HCT116 (cell line): ENCODE data around the gene C1QTNF12. TPM values are rescaled to one million over a fixed set of nuclear protein-coding genes. Genes with fewer than 3 reads are reported as not detected.

Experiments
- ATAC-seq: fragments of 200-7000 bp; cut with Tn5 transposase; 2 replicates; pipeline ENCODE4 v1.9.1; 2020; ENCODE audit warnings: mild to moderate bottlenecking, moderate library complexity
- BruUV-seq: library from RNA; stranded (reverse); fragments of 400-500 nt; replicated peaks from 2 replicates; lab custom pipeline; 2021; lab: Mats Ljungman, UMichigan
- CTCF ChIA-PET: fragments of 300-600 bp; sonication (Branson Sonifier 250); formaldehyde crosslinking; loops from one replicate; lab custom pipeline; 2021; ENCODE audit warnings: antibody characterized with exemption; lab: Charles Lee
- POLR2A ChIA-PET: fragments of 300-600, 350-600 bp; sonication (Branson Sonifier 250); formaldehyde crosslinking; loops from one replicate; lab custom pipeline; 2021; ENCODE audit warnings: antibody characterized with exemption; lab: Charles Lee
- RAD21 ChIA-PET, 2 experiments: fragments of 300-600 bp; sonication (Branson Sonifier 250); formaldehyde crosslinking; loops; one replicate each; lab custom pipeline; 2023; ENCODE audit warnings: low total read pairs in 2 of 2; ENCODE audit not compliant: uncharacterized antibody in 2 of 2, unreplicated experiment in 2 of 2, low non-redundant PET in 1 of 2; lab: Charles Lee
- DNase-seq: peaks from one replicate; pipeline ENCODE4 v3.0.0-alpha.2; 2010; ENCODE audit warnings: low read depth, low spot score
- H2AFZ ChIP-seq: fragments of 200-600 bp; shearing (Covaris generic), sonication (generic); 2 replicates; pipeline ENCODE4 v1.6.1; 2017; ENCODE audit warnings: low read depth, mixed run types, mixed read lengths, antibody characterized with exemption, low read length; ENCODE audit not compliant: poor library complexity, severe bottlenecking
- H3K27ac ChIP-seq: 2 replicates; pipeline ENCODE4 v1.5.1; 2012; ENCODE audit warnings: low read depth, low read length
- H3K27me3 ChIP-seq: fragments of 200-600 bp; sonication (generic); 2 replicates; pipeline ENCODE4 v1.6.1; 2016; ENCODE audit warnings: mixed run types, low read length, mixed read lengths; ENCODE audit not compliant: insufficient read depth
- H3K36me3 ChIP-seq, 2 experiments: fragments of 200-500 bp in 1 of 2; fragments of 200-600 bp in 1 of 2; sonication (Bioruptor generic) in 1 of 2; sonication (generic) in 1 of 2; 2 replicates each; pipeline versions ENCODE4 v1.5.1 to v1.6.1; 2014 to 2016; ENCODE audit warnings: low read length in 2 of 2, inconsistent platforms in 1 of 2, mixed read lengths in 1 of 2, mixed run types in 1 of 2; ENCODE audit not compliant: insufficient read depth in 2 of 2, control insufficient read depth in 1 of 2
- H3K4me1 ChIP-seq, 2 experiments: fragments of 200-600 bp in 1 of 2; sonication (generic) in 1 of 2; 2 replicates each; pipeline versions ENCODE4 v1.5.1 to v1.6.1; 2012 to 2017; ENCODE audit warnings: low read length in 2 of 2, inconsistent platforms in 1 of 2, mild to moderate bottlenecking in 1 of 2, mixed read lengths in 1 of 2, mixed run types in 1 of 2, moderate library complexity in 1 of 2; ENCODE audit not compliant: insufficient read depth in 2 of 2, control insufficient read depth in 1 of 2
- H3K4me2 ChIP-seq: fragments of 200-600 bp; sonication (generic); 2 replicates; pipeline ENCODE4 v1.6.1; 2017; ENCODE audit warnings: mixed run types, low read length, mixed read lengths
- H3K4me3 ChIP-seq, 2 experiments: fragments of 200-600 bp in 1 of 2; sonication (generic) in 1 of 2; replicated peaks in 1 of 2; 2 replicates each; pipeline ENCODE4 v1.5.1; 2011 to 2016; ENCODE audit warnings: low read length in 2 of 2, control low read depth in 1 of 2, low read depth in 1 of 2, mild to moderate bottlenecking in 1 of 2, mixed read lengths in 1 of 2, mixed run types in 1 of 2
- H3K79me2 ChIP-seq: fragments of 200-600 bp; sonication (generic); 2 replicates; pipeline ENCODE4 v1.6.1; 2017; ENCODE audit warnings: mild to moderate bottlenecking, mixed run types, low read length, moderate library complexity, mixed read lengths; ENCODE audit not compliant: insufficient read depth
- H3K9ac ChIP-seq: fragments of 200-600 bp; sonication (generic); 2 replicates; pipeline ENCODE4 v1.6.1; 2016; ENCODE audit warnings: low read length, mixed read lengths
- H3K9me2 ChIP-seq: fragments of 200-600 bp; sonication (generic), shearing (Covaris generic); 2 replicates; pipeline ENCODE4 v1.6.1; 2017; ENCODE audit warnings: mixed run types, mild to moderate bottlenecking, moderate library complexity; ENCODE audit not compliant: insufficient read depth
- H3K9me3 ChIP-seq, 2 experiments: fragments of 200-500 bp in 1 of 2; fragments of 200-600 bp in 1 of 2; sonication (Bioruptor generic) in 1 of 2; sonication (generic) in 1 of 2; 2 replicates each; pipeline ENCODE4 v1.6.1; 2014 to 2017; ENCODE audit warnings: low read length in 2 of 2, mixed read lengths in 2 of 2, inconsistent platforms in 1 of 2, low read depth in 1 of 2, mild to moderate bottlenecking in 1 of 2, mixed run types in 1 of 2, moderate library complexity in 1 of 2; ENCODE audit not compliant: control insufficient read depth in 1 of 2, insufficient read depth in 1 of 2
- H4K20me1 ChIP-seq: fragments of 200-600 bp; sonication (generic), shearing (Covaris generic); 2 replicates; pipeline ENCODE4 v1.6.1; 2017; ENCODE audit warnings: mixed run types, mild to moderate bottlenecking, moderate library complexity; ENCODE audit not compliant: insufficient read depth
- CEBPB ChIP-seq: IDR thresholded peaks from 2 replicates; pipeline ENCODE4 v1.6.1; 2012; ENCODE audit warnings: low read depth
- POLR2A ChIP-seq: IDR thresholded peaks from 2 replicates; pipeline ENCODE4 v1.7.0; 2011; ENCODE audit warnings: borderline replicate concordance; ENCODE audit not compliant: insufficient read depth, insufficient read length; ENCODE audit errors: extremely low read depth
- POLR2AphosphoS5 ChIP-seq: IDR thresholded peaks from 2 replicates; pipeline ENCODE4 v1.6.1; 2011; ENCODE audit warnings: mild to moderate bottlenecking, low read depth, low read length, moderate library complexity
- RAD21 ChIP-seq: IDR thresholded peaks from 2 replicates; pipeline ENCODE4 v1.6.1; 2012; ENCODE audit warnings: low read depth, mild to moderate bottlenecking
- SP1 ChIP-seq: IDR thresholded peaks from 2 replicates; pipeline ENCODE4 v1.6.1; 2012; ENCODE audit warnings: low read depth
- TCF7L2 ChIP-seq: IDR thresholded peaks from 2 replicates; pipeline ENCODE4 v1.7.0; 2011; ENCODE audit warnings: borderline replicate concordance, inconsistent platforms; ENCODE audit not compliant: insufficient read depth, insufficient read length; ENCODE audit errors: extremely low read depth
- YY1 ChIP-seq: IDR thresholded peaks from 2 replicates; pipeline ENCODE4 v1.6.1; 2011; ENCODE audit warnings: low read length, low read depth, moderate library complexity, mild to moderate bottlenecking; ENCODE audit not compliant: insufficient replicate concordance; ENCODE audit errors: extremely low read depth
- intact Hi-C: fragments of 100-400 bp; cut with micrococcal nuclease; formaldehyde crosslinking; loops from 2 replicates; pipeline ENCODE4 v1.10.0; 2022
- total RNA-seq: library from RNA; stranded (reverse); gene quantifications from one replicate; pipeline ENCODE4 v1.2.1, GENCODE V29; 2021; ENCODE audit not compliant: unreplicated experiment
- TF ChIP-seq, protein P1 (sequence below): IDR thresholded peaks from 2 replicates; pipeline ENCODE4 v1.6.1; 2011; ENCODE audit warnings: mild to moderate bottlenecking, low read length, moderate library complexity; ENCODE audit not compliant: insufficient replicate concordance; ENCODE audit errors: extremely low read depth
- TF ChIP-seq, protein P2 (sequence below): IDR thresholded peaks from 2 replicates; pipeline ENCODE4 v1.6.1; 2012; ENCODE audit warnings: low read depth
- TF ChIP-seq, protein P3 (sequence below): IDR thresholded peaks from 2 replicates; pipeline ENCODE4 v1.6.1; 2012

The C1QTNF12 gene
- total RNA-seq, 1 experiment from 2014 or later: 6.9 TPM

DNA sequence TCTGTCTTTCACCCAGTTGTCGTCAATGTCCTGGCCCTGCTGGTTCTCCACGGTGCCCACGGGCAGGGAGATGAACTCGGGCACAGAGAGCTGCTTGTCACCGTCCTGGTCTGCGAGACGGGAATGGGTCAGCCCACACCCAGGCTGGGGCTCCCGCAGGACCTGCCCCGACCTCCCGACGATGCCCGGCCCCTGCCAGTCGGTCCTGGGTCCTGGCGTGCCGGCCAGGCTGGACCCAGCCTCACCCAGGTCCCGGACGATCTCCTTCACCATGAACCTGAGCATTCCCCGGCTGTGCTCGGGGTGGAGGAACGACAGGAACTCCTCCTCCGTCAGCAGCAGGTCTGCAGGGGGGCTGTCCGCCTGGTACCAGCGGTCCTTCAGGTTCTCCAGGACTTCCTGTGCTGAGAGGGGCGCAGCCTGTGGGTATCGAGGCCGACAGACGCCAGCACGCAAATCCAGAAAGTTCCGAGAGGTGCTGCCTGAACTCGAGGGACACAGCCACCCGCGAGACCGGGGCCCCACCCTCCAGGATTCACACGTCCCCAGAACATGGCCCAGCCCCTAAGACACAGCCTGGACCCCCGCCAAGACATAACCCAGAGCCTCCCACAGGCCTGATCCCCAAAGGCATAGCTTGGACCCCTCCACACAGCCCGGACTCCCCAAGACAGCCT lies 27.9 kb downstream of the C1QTNF12 start:
- Histone ChIP-seq H3K36me3 (peaks cover 20 to 25% of the 10 kb centered on the region in 2 experiments; a peak in 3 of 4 replicates), H2AFZ (no peak overlapping the region), H3K4me2 (no peak overlapping the region), H3K27me3 (no peaks in the 10 kb centered on the region), H4K20me1 (no peaks in the 10 kb centered on the region), H3K4me1 (peaks cover 0 to 7% of the 10 kb centered on the region in 2 experiments; a peak in 2 of 4 replicates), H3K27ac (peak overlapping the region; percentile 11; the same call in 1 of the 2 replicates), H3K4me3 (no peak overlapping the region), H3K79me2 (0 out of 2 replicates have a peak, but pooled peaks cover 7% of the 10 kb centered on the region), H3K9me2 (no peaks in the 10 kb centered on the region), H3K9ac (no peak overlapping the region), H3K9me3 (no peaks in the 10 kb centered on the region)
- RAD21 ChIA-PET: no interaction called here
- CTCF ChIA-PET: no interaction called here
- POLR2A ChIA-PET: no interaction called here
- intact Hi-C loops: no loop called here
- ATAC-seq (no peak), DNase-seq (no peak)
- TF ChIP-seq SP1: no peak
- no peak for TF ChIP-seq POLR2A
- no TSS peak for BruUV-seq

DNA sequence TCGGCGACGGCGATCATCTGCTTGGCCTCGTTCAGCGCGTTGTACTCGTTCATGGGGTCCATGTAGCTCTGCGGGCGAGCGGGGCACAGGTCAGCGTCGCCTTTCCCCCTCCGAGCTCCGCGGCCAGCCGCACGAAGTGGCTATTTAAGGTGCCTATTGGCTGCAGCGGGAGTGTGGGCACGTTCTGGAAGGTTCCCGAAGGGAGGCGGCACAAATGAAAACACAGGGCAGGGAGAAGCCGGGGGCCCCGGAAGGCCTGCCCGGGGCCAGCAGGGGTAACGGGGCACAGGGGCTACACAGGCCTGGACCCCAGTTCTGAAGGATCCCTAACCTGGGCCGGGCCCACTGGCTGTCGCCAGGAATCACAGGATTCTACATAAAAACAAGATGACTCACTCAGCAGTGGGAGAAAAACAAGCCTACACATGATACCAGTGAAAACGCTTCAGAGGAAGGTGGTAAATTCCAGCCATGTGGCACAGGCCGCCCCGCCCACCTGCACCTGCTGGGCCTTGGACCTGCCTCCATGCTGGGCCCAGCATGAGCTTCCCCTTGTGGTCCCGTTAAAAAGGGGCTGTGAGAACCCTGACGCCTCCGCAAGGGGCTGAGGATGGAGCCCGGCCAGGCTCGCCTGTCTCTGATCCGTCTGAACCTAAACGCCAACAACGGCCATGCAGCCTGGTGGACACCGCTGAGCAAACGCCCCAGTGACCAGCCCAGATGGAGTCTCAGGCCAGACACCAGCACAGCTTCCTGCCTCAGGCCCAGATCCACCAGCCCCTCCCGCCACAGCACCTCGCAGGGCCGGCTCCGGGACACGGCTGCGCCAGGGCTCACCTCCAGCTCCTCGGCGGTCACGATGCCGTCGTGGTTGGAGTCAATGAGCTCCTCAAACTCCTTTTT lies 28.6 kb downstream of the C1QTNF12 start:
- CTCF ChIA-PET: no interaction called here
- Histone ChIP-seq H3K79me2 (0 out of 2 replicates have a peak, but pooled peaks cover 2% of the 10 kb centered on the region), H3K4me2 (no peak overlapping the region), H3K27ac (peak overlapping the region; percentile 11; the same call in 1 of the 2 replicates), H3K36me3 (peaks cover 14 to 19% of the 10 kb centered on the region in 2 experiments; a peak in 3 of 4 replicates), H3K4me3 (no peak overlapping the region), H4K20me1 (no peaks in the 10 kb centered on the region), H2AFZ (no peak overlapping the region), H3K4me1 (peaks cover 0 to 7% of the 10 kb centered on the region in 2 experiments; a peak in 2 of 4 replicates), H3K9me2 (no peaks in the 10 kb centered on the region), H3K9me3 (no peaks in the 10 kb centered on the region), H3K9ac (no peak overlapping the region), H3K27me3 (no peaks in the 10 kb centered on the region)
- RAD21 ChIA-PET: no interaction called here
- intact Hi-C loops: no loop called here
- POLR2A ChIA-PET: no interaction called here
- ATAC-seq: peak; percentile 50
- DNase-seq: no peak
- no TSS peak for BruUV-seq
- TF ChIP-seq RAD21: no peak
- no peak for TF ChIP-seq POLR2A
- no peak for TF ChIP-seq YY1
- TF ChIP-seq SP1: no peak
- TF ChIP-seq, protein P1, sequence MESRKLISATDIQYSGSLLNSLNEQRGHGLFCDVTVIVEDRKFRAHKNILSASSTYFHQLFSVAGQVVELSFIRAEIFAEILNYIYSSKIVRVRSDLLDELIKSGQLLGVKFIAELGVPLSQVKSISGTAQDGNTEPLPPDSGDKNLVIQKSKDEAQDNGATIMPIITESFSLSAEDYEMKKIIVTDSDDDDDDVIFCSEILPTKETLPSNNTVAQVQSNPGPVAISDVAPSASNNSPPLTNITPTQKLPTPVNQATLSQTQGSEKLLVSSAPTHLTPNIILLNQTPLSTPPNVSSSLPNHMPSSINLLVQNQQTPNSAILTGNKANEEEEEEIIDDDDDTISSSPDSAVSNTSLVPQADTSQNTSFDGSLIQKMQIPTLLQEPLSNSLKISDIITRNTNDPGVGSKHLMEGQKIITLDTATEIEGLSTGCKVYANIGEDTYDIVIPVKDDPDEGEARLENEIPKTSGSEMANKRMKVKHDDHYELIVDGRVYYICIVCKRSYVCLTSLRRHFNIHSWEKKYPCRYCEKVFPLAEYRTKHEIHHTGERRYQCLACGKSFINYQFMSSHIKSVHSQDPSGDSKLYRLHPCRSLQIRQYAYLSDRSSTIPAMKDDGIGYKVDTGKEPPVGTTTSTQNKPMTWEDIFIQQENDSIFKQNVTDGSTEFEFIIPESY: no peak
- TF ChIP-seq, protein P2, sequence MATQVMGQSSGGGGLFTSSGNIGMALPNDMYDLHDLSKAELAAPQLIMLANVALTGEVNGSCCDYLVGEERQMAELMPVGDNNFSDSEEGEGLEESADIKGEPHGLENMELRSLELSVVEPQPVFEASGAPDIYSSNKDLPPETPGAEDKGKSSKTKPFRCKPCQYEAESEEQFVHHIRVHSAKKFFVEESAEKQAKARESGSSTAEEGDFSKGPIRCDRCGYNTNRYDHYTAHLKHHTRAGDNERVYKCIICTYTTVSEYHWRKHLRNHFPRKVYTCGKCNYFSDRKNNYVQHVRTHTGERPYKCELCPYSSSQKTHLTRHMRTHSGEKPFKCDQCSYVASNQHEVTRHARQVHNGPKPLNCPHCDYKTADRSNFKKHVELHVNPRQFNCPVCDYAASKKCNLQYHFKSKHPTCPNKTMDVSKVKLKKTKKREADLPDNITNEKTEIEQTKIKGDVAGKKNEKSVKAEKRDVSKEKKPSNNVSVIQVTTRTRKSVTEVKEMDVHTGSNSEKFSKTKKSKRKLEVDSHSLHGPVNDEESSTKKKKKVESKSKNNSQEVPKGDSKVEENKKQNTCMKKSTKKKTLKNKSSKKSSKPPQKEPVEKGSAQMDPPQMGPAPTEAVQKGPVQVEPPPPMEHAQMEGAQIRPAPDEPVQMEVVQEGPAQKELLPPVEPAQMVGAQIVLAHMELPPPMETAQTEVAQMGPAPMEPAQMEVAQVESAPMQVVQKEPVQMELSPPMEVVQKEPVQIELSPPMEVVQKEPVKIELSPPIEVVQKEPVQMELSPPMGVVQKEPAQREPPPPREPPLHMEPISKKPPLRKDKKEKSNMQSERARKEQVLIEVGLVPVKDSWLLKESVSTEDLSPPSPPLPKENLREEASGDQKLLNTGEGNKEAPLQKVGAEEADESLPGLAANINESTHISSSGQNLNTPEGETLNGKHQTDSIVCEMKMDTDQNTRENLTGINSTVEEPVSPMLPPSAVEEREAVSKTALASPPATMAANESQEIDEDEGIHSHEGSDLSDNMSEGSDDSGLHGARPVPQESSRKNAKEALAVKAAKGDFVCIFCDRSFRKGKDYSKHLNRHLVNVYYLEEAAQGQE: no peak
- no peak for TF ChIP-seq CEBPB
- no peak for TF ChIP-seq POLR2AphosphoS5
- TF ChIP-seq, protein P3, sequence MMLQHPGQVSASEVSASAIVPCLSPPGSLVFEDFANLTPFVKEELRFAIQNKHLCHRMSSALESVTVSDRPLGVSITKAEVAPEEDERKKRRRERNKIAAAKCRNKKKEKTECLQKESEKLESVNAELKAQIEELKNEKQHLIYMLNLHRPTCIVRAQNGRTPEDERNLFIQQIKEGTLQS: no peak
- TF ChIP-seq TCF7L2: no peak
